SK-N-MC (cell line): ENCODE data around the gene SLC2A8.

Experiments used
- DNase-seq: peaks from one replicate; pipeline ENCODE4 v3.0.0-alpha.2; 2011; ENCODE audit warnings: low read depth, low spot score
- H3K27ac ChIP-seq: fragments of 200-600 bp; sonication (generic); 2 replicates; pipeline ENCODE4 v1.5.1; 2016; ENCODE audit warnings: mixed run types
- H3K36me3 ChIP-seq: fragments of 200-600 bp; sonication (generic); 2 replicates; pipeline ENCODE4 v1.6.1; 2017; ENCODE audit warnings: antibody characterized with exemption, low read length, mixed read lengths; ENCODE audit not compliant: insufficient read depth
- H3K4me3 ChIP-seq: fragments of 200-600 bp; sonication (generic); 2 replicates; pipeline ENCODE4 v1.5.1; 2016
- H3K9ac ChIP-seq: fragments of 200-600 bp; sonication (generic); 2 replicates; pipeline ENCODE4 v1.8.0; 2017; ENCODE audit warnings: mixed run types, mixed read lengths; ENCODE audit not compliant: insufficient read length
- H3K9me3 ChIP-seq: fragments of 200-600 bp; sonication (generic); 2 replicates; pipeline ENCODE4 v1.6.1; 2017; ENCODE audit warnings: low read depth, mild to moderate bottlenecking, antibody characterized with exemption, low read length, moderate library complexity, mixed read lengths
- EZH2 ChIP-seq: fragments of 200-600 bp; sonication (generic); IDR thresholded peaks from one replicate; pipeline ENCODE4 v1.6.1; 2017; ENCODE audit warnings: antibody characterized with exemption
- FOXP2 ChIP-seq: optimal IDR thresholded peaks from 2 replicates; pipeline ENCODE3; 2011; ENCODE audit warnings: mild to moderate bottlenecking, moderate library complexity; ENCODE audit not compliant: insufficient read depth; ENCODE audit errors: extremely low read length, control extremely low read depth
- POLR2AphosphoS5 ChIP-seq: IDR thresholded peaks from 2 replicates; pipeline ENCODE4 v1.6.1; 2012; ENCODE audit warnings: mild to moderate bottlenecking, low read depth, low read length, borderline replicate concordance

The SLC2A8 gene

GRCh38 chr9:127396808-127397645, at the start of gene SLC2A8:
TSS of gene SLC2A8 (plus strand) at chr9:127397169. CDS start at chr9:127397231, 62 bp downstream.
- H3K9ac ChIP-seq, result peak within 1 kb of the TSS; percentile 72
- DNase-seq, result peak; percentile 98
- no peaks in the 10 kb centered on the region for H3K36me3 ChIP-seq
- H3K27ac ChIP-seq, result no peak within 1 kb of the TSS
- peak within 1 kb of the TSS; percentile 80 for H3K4me3 ChIP-seq
- TF ChIP-seq EZH2, result no peak
- TF ChIP-seq FOXP2, result no peak
- TF ChIP-seq POLR2AphosphoS5, result no peak; the same call in 1 of the 2 replicates
- no peaks in the 10 kb centered on the region for H3K9me3 ChIP-seq

- Histone ChIP-seq H3K9me3 (no peaks in the 10 kb centered on the region), H3K36me3 (no peaks in the 10 kb centered on the region), H3K9ac (no peak overlapping the region), H3K4me3 (no peak overlapping the region), H3K27ac (no peak overlapping the region)
- no peak for DNase-seq
- TF ChIP-seq EZH2 (no peak), FOXP2 (no peak), POLR2AphosphoS5 (no peak)
Observed at GRCh38 chr9:127347831-127348776, 48.9 kb upstream of the SLC2A8 start.

- Histone ChIP-seq H3K4me3 (no peak overlapping the region), H3K9ac (no peak overlapping the region), H3K36me3 (no peaks in the 10 kb centered on the region), H3K27ac (no peak overlapping the region), H3K9me3 (no peaks in the 10 kb centered on the region)
- no peak for TF ChIP-seq POLR2AphosphoS5
- no peak for TF ChIP-seq EZH2
- no peak for TF ChIP-seq FOXP2
- DNase-seq, result no peak
Observed at GRCh38 chr9:127349483-127350113, 47.4 kb upstream of the SLC2A8 start.

GRCh38 chr9:127351182-127352166, 45.5 kb upstream of the SLC2A8 start:
- H3K9ac ChIP-seq, result no peak overlapping the region
- H3K9me3 ChIP-seq, result no peaks in the 10 kb centered on the region
- TF ChIP-seq POLR2AphosphoS5 (no peak), FOXP2 (no peak), EZH2 (no peak)
- no peak for DNase-seq
- H3K4me3 ChIP-seq, result no peak overlapping the region
- no peaks in the 10 kb centered on the region for H3K36me3 ChIP-seq
- H3K27ac ChIP-seq, result no peak overlapping the region

- no peak overlapping the region for H3K27ac ChIP-seq
Observed at GRCh38 chr9:127353882-127354281, 43.1 kb upstream of the SLC2A8 start.

GRCh38 chr9:127356906-127357305, 40.1 kb upstream of the SLC2A8 start:
- Histone ChIP-seq H3K4me3 (no peak overlapping the region), H3K27ac (no peak overlapping the region), H3K36me3 (no peaks in the 10 kb centered on the region), H3K9ac (no peak overlapping the region), H3K9me3 (no peaks in the 10 kb centered on the region)
- DNase-seq, result no peak
- TF ChIP-seq EZH2 (no peak), POLR2AphosphoS5 (no peak), FOXP2 (no peak)

More at GRCh38 chr9:127353882-127354281, 43.1 kb upstream of the SLC2A8 start:
- no peak for DNase-seq
- Histone ChIP-seq H3K9me3 (no peaks in the 10 kb centered on the region), H3K9ac (no peak overlapping the region), H3K36me3 (no peaks in the 10 kb centered on the region), H3K4me3 (no peak overlapping the region)
- TF ChIP-seq POLR2AphosphoS5, result no peak
- TF ChIP-seq EZH2, result no peak
- TF ChIP-seq FOXP2, result no peak

GRCh38 chr9:127358023-127358535, 38.9 kb upstream of the SLC2A8 start:
- Histone ChIP-seq H3K27ac (no peak overlapping the region), H3K36me3 (no peaks in the 10 kb centered on the region), H3K4me3 (no peak overlapping the region), H3K9me3 (no peaks in the 10 kb centered on the region), H3K9ac (no peak overlapping the region)
- no peak for DNase-seq
- no peak for TF ChIP-seq EZH2
